Dermis microvascular lymphatic vessel endothelial cell (primary cell): ENCODE results near the gene FGD4. TPM values are rescaled to one million over a fixed set of nuclear protein-coding genes. Genes with fewer than 3 reads are reported as not detected.
"Not testable (repeated sequence)": the region's sequence is repeated elsewhere in the genome, so short reads cannot be mapped to it uniquely, and the experiment has no call there.

Experiments
- DNase-seq, 2 donors: peaks; one replicate each; pipeline versions ENCODE4 v3.0.0 to v3.0.0-alpha.2; 2010; ENCODE audit warnings: low read depth in 2 of 2
- total RNA-seq: library from RNA; depleted of rRNA; stranded (reverse); fragments of >200 nt; gene quantifications from 2 replicates; pipeline ENCODE4 v1.2.1, GENCODE V29; 2014

Gene FGD4
- total RNA-seq, 1 donor from 2014 or later, result 9.2 TPM

- DNase-seq, result peak; percentile 33 to 51
These were observed 91.4 kb downstream of the FGD4 start for GRCh38 chr12:32490801-32491200.

- DNase-seq, result no peak
These were observed 93.9 kb downstream of the FGD4 start for GRCh38 chr12:32493282-32493681.

- no peak for DNase-seq
These were observed 95.3 kb downstream of the FGD4 start for GRCh38 chr12:32494656-32495055.

GRCh38 chr12:32496946-32497345 lies 97.6 kb downstream of the FGD4 start:
- DNase-seq, result no peak

- DNase-seq, result no peak
These were observed 98.5 kb downstream of the FGD4 start for GRCh38 chr12:32497864-32498263.

- DNase-seq, result no peak
These were observed 99.7 kb downstream of the FGD4 start for GRCh38 chr12:32499048-32499447.

- DNase-seq, result peak in 1 of 2 donors; percentile 35
These were observed 102.5 kb downstream of the FGD4 start for GRCh38 chr12:32501835-32502333.

- DNase-seq, result peak in 1 of 2 donors; percentile 32
These were observed 103.5 kb downstream of the FGD4 start for GRCh38 chr12:32502693-32503502.

GRCh38 chr12:32503730-32504129 lies 104.4 kb downstream of the FGD4 start:
- DNase-seq, result no peak

GRCh38 chr12:32504591-32504990 lies 105.2 kb downstream of the FGD4 start:
- peak in 1 of 2 donors; percentile 36 for DNase-seq

- peak in 1 of 2 donors; percentile 55 for DNase-seq
These were observed 105.9 kb downstream of the FGD4 start for GRCh38 chr12:32505067-32505945.

GRCh38 chr12:32507096-32507941 lies 108.0 kb downstream of the FGD4 start:
- not testable (repeated sequence) for DNase-seq

GRCh38 chr12:32507942-32508320 lies 108.6 kb downstream of the FGD4 start:
- no peak for DNase-seq

GRCh38 chr12:32508626-32509025 lies 109.3 kb downstream of the FGD4 start:
- no peak for DNase-seq

GRCh38 chr12:32509328-32510091 lies 110.2 kb downstream of the FGD4 start:
- DNase-seq, result no peak

GRCh38 chr12:32511976-32512375 lies 112.6 kb downstream of the FGD4 start:
- not testable (repeated sequence) for DNase-seq

- DNase-seq, result no peak
These were observed 113.0 kb downstream of the FGD4 start for GRCh38 chr12:32512379-32512778.

GRCh38 chr12:32512910-32513309 lies 113.6 kb downstream of the FGD4 start:
- no peak for DNase-seq

- no peak for DNase-seq
These were observed 115.9 kb downstream of the FGD4 start for GRCh38 chr12:32515137-32515873.

GRCh38 chr12:32516230-32516629 lies 116.9 kb downstream of the FGD4 start:
- DNase-seq, result no peak
